ENCODE data around the gene ATP6V0B. TPM values are rescaled to one million over a fixed set of nuclear protein-coding genes. Genes with fewer than 3 reads are reported as not detected.

The ATP6V0B gene
- total and polyA plus RNA-seq, 3 donors from 2014 or later: 102 to 222 (median 173) TPM

GRCh38 chr1:43954036-43954435, 20.7 kb upstream of the ATP6V0B start:
- Histone ChIP-seq H3K36me3 (ENCODE audit: low read depth, missing control alignments) (no peaks in the 10 kb centered on the region), H3K27me3 (no peaks in the 10 kb centered on the region), H3K4me1 (no peaks in the 10 kb centered on the region), H3K27ac (no peak overlapping the region), H3K9me3 (no peaks in the 10 kb centered on the region), H3K4me3 (no peak overlapping the region)
- no peak for TF ChIP-seq POLR2A (IDR thresholded peaks at IDR 0.05)
- TF ChIP-seq, protein P1, sequence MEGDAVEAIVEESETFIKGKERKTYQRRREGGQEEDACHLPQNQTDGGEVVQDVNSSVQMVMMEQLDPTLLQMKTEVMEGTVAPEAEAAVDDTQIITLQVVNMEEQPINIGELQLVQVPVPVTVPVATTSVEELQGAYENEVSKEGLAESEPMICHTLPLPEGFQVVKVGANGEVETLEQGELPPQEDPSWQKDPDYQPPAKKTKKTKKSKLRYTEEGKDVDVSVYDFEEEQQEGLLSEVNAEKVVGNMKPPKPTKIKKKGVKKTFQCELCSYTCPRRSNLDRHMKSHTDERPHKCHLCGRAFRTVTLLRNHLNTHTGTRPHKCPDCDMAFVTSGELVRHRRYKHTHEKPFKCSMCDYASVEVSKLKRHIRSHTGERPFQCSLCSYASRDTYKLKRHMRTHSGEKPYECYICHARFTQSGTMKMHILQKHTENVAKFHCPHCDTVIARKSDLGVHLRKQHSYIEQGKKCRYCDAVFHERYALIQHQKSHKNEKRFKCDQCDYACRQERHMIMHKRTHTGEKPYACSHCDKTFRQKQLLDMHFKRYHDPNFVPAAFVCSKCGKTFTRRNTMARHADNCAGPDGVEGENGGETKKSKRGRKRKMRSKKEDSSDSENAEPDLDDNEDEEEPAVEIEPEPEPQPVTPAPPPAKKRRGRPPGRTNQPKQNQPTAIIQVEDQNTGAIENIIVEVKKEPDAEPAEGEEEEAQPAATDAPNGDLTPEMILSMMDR (IDR thresholded peaks at IDR 0.05): no peak
- WGBS, 2 donors: 63 to 67% methylated on average over 5 of the region's 5 CpGs
- intact Hi-C loops (cut with DNase I; ENCODE audit: low total_unique reads): no loop called here
- DNase-seq: no peak

DNA sequence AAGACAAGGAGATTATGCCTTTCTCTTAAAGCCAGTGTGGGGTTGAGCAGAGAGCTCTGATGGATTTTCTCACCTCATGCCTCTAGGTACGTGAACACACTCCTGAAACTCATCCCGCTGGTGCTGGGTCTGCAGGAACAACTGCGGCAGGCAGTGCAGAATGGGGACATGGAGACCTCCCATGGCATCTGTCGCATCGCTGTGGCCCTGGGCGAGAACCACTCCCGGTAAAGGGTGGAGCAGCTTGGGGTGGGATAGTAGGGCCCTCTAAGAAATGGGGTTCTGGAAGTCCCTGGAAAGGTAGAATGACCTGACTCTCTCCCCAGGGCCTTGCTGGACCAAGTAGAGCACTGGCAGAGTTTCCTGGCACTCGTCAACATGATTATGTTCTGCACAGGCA, 18.5 kb upstream of the ATP6V0B start:
- H3K9me3 ChIP-seq: no peaks in the 10 kb centered on the region
- DNase-seq: no peak
- intact Hi-C loops (cut with DNase I; ENCODE audit: low total_unique reads): no loop called here
- TF ChIP-seq POLR2A (IDR thresholded peaks at IDR 0.05): no peak
- TF ChIP-seq, protein P1 (IDR thresholded peaks at IDR 0.05): no peak
- WGBS, 2 donors: 87 to 97% methylated on average over 4 to 8 of the region's 8 CpGs
- H3K27ac ChIP-seq: no peak overlapping the region
- H3K4me1 ChIP-seq: no peaks in the 10 kb centered on the region
- H3K4me3 ChIP-seq: no peak overlapping the region
- no peaks in the 10 kb centered on the region for H3K27me3 ChIP-seq
- no peaks in the 10 kb centered on the region for H3K36me3 ChIP-seq (ENCODE audit: low read depth, missing control alignments)

- no peak for DNase-seq
- Histone ChIP-seq H3K9me3 (no peaks in the 10 kb centered on the region), H3K4me3 (no peak overlapping the region), H3K4me1 (no peaks in the 10 kb centered on the region), H3K36me3 (ENCODE audit: low read depth, missing control alignments) (no peaks in the 10 kb centered on the region), H3K27ac (no peak overlapping the region), H3K27me3 (no peaks in the 10 kb centered on the region)
- TF ChIP-seq, protein P1 (IDR thresholded peaks at IDR 0.05): no peak
- no peak for TF ChIP-seq POLR2A (IDR thresholded peaks at IDR 0.05)
- intact Hi-C loops (cut with DNase I; ENCODE audit: low total_unique reads): no loop called here
- WGBS, 2 donors: 93 to 95% methylated on average over 6 to 7 of the region's 7 CpGs
These were observed 17.2 kb upstream of the ATP6V0B start for GRCh38 chr1:43957407-43958040.

DNA sequence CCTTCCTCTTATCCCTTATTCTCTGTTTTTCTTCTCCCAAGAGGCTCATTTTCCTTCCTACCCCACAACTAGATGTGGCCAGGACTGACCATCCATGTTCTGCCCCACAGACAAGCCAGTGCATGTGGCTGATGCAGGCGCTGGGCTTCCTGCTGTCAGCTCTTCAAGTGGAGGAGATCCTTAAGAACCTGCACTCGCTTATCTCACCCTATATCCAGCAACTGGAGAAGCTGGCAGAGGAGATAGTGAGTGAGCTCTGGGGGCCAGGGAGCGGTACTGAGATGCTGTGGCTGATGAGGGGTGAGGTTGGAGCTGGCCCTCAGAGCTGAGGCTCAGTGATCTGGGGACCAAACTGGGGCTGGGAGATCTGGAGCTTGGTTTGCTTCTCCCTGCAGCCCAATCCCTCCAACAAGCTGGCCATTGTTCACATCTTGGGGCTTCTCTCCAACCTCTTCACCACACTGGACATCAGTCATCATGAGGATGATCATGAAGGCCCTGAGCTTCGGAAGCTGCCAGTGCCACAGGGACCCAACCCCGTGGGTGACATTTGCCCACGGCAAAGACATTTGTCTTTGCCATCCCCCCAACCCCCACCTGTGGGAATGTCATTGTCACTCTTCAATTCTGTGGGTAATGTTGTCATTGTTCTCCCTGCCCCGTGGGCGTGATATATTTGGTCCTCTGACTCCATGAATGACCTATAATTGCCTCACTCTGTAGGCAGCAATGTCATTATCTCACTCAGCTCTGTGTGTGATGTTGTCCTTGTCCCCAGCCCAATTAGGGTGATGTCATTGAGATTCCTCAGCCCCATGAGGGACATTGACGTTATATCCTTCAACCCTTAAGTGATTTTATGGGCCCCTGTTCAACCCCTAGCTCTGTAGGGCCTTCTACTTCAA, 16.2 kb upstream of the ATP6V0B start:
- no peaks in the 10 kb centered on the region for H3K4me1 ChIP-seq
- DNase-seq: no peak
- TF ChIP-seq POLR2A (IDR thresholded peaks at IDR 0.05): no peak
- TF ChIP-seq, protein P1 (IDR thresholded peaks at IDR 0.05): no peak
- no peaks in the 10 kb centered on the region for H3K9me3 ChIP-seq
- intact Hi-C loops (cut with DNase I; ENCODE audit: low total_unique reads): no loop called here
- no peak overlapping the region for H3K27ac ChIP-seq
- 92 to 94% methylated on average over 9 of the region's 9 CpGs for WGBS, 2 donors
- no peak overlapping the region for H3K4me3 ChIP-seq
- no peaks in the 10 kb centered on the region for H3K27me3 ChIP-seq
- no peaks in the 10 kb centered on the region for H3K36me3 ChIP-seq (ENCODE audit: low read depth, missing control alignments)

Data from testis (tissue), 3 donors.